Activated T-helper 1 cell treated with Interleukin-2 at 50 U/mL for 16 hours (primary cell): Measurements from ENCODE around the gene PTPRT.

Experiments used
- DNase-seq: peaks from one replicate; pipeline ENCODE4 v3.0.0-alpha.2; 2020; ENCODE audit warnings: low read depth

The PTPRT gene

GRCh38 chr20:42043921-42044320 lies 1145.8 kb downstream of the PTPRT start:
- DNase-seq, result no peak

GRCh38 chr20:42041000-42041565 lies 1148.6 kb downstream of the PTPRT start:
- no peak for DNase-seq

- DNase-seq, result no peak
Observed at GRCh38 chr20:42027746-42028268, 1161.9 kb downstream of the PTPRT start.

GRCh38 chr20:42026599-42026998 lies 1163.1 kb downstream of the PTPRT start:
- no peak for DNase-seq

GRCh38 chr20:42024653-42025052 lies 1165.1 kb downstream of the PTPRT start:
- DNase-seq, result no peak
